CD4-positive, alpha-beta memory T cell (primary cell): Measurements from ENCODE around the gene ARMC10. TPM values are rescaled to one million over a fixed set of nuclear protein-coding genes. Genes with fewer than 3 reads are reported as not detected.
A peak's percentile ranks its signal among the peaks of the same experiment; 100 is the strongest.
"Not testable (repeated sequence)": the region's sequence is repeated elsewhere in the genome, so short reads cannot be mapped to it uniquely, and the experiment has no call there.

Source experiments
- CTCF ChIA-PET: fragments of 350-600 bp; sonication (Branson Sonifier 250); formaldehyde crosslinking; loops from one replicate; lab custom pipeline; 2021; ENCODE audit warnings: inconsistent platforms; ENCODE audit not compliant: partially characterized antibody; lab: Charles Lee
- POLR2A ChIA-PET: fragments of 350-600 bp; sonication (Branson Sonifier 250); formaldehyde crosslinking; loops from one replicate; lab custom pipeline; 2021; ENCODE audit not compliant: partially characterized antibody; lab: Charles Lee
- DNase-seq, 5 donors: peaks; one replicate each; pipeline versions ENCODE4 v3.0.0 to v3.0.0-alpha.2; 2020 to 2022; ENCODE audit warnings: mixed read lengths in 1 of 5
- H3K27ac ChIP-seq: one replicate; pipeline ENCODE4 v1.7.0; 2013; ENCODE audit warnings: low read depth, low read length
- H3K27me3 ChIP-seq: 2 replicates; pipeline ENCODE4 v1.7.0; 2013; ENCODE audit warnings: mild to moderate bottlenecking, low read length, moderate library complexity; ENCODE audit not compliant: insufficient read depth
- H3K36me3 ChIP-seq: 2 replicates; pipeline ENCODE4 v1.7.0; 2013; ENCODE audit warnings: mild to moderate bottlenecking, low read length, moderate library complexity; ENCODE audit not compliant: insufficient read depth
- H3K4me1 ChIP-seq: 2 replicates; pipeline ENCODE4 v1.7.0; 2013; ENCODE audit warnings: mild to moderate bottlenecking, low read length, moderate library complexity; ENCODE audit not compliant: insufficient read depth
- H3K4me3 ChIP-seq, 2 donors: one replicate each; pipeline ENCODE4 v1.7.0; 2013; ENCODE audit warnings: low read length in 2 of 2, mild to moderate bottlenecking in 1 of 2
- H3K9me3 ChIP-seq, 2 donors: one replicate each; pipeline ENCODE4 v1.7.0; 2013; ENCODE audit warnings: low read length in 2 of 2, control low read depth in 1 of 2; ENCODE audit not compliant: control insufficient read depth in 1 of 2
- H3K27ac Mint-ChIP-seq, 7 donors: one replicate each; pipeline ENCODE4 v1.8.0; 2020 to 2021; ENCODE audit warnings: mixed read lengths in 7 of 7, mild to moderate bottlenecking in 6 of 7, inconsistent platforms in 3 of 7, moderate library complexity in 3 of 7
- H3K27me3 Mint-ChIP-seq, 2 donors: one replicate each; pipeline ENCODE4 v1.8.0; 2020 to 2021; ENCODE audit warnings: mixed read lengths in 2 of 2
- H3K36me3 Mint-ChIP-seq, 2 donors: one replicate each; pipeline ENCODE4 v1.8.0; 2020 to 2021; ENCODE audit warnings: mixed read lengths in 2 of 2, inconsistent platforms in 1 of 2, mild to moderate bottlenecking in 1 of 2
- H3K4me1 Mint-ChIP-seq, 4 donors: one replicate each; pipeline ENCODE4 v1.8.0; 2020 to 2021; ENCODE audit warnings: mixed read lengths in 4 of 4, mild to moderate bottlenecking in 1 of 4
- H3K4me3 Mint-ChIP-seq, 8 donors: one replicate each; pipeline ENCODE4 v1.8.0; 2020 to 2021; ENCODE audit warnings: mixed read lengths in 8 of 8, mild to moderate bottlenecking in 7 of 8, moderate library complexity in 6 of 8, inconsistent platforms in 3 of 8
- H3K9me3 Mint-ChIP-seq, 8 donors: one replicate each; pipeline ENCODE4 v1.8.0; 2020 to 2021; ENCODE audit warnings: mixed read lengths in 8 of 8, mild to moderate bottlenecking in 5 of 8, inconsistent platforms in 3 of 8, moderate library complexity in 1 of 8
- intact Hi-C: fragments of 100-400 bp; cut with micrococcal nuclease; formaldehyde crosslinking; loops from one replicate; pipeline ENCODE4 v1.15.1; 2023
- polyA plus RNA-seq, 2 donors: library from polyadenylated mRNA; unstranded; fragments of 300-500 nt; fragmentation: Illumina TruSeq; gene quantifications; one replicate each; pipeline ENCODE4 v1.2.3, GENCODE V29; 2021
- total RNA-seq, 2 experiments: library from RNA; stranded (reverse); gene quantifications; one replicate each; pipeline ENCODE4 v1.2.3, GENCODE V29; 2021

Gene ARMC10
- total and polyA plus RNA-seq, 4 experiments from 2014 or later = 28.4 to 54.2 (median 35.8) TPM

DNA sequence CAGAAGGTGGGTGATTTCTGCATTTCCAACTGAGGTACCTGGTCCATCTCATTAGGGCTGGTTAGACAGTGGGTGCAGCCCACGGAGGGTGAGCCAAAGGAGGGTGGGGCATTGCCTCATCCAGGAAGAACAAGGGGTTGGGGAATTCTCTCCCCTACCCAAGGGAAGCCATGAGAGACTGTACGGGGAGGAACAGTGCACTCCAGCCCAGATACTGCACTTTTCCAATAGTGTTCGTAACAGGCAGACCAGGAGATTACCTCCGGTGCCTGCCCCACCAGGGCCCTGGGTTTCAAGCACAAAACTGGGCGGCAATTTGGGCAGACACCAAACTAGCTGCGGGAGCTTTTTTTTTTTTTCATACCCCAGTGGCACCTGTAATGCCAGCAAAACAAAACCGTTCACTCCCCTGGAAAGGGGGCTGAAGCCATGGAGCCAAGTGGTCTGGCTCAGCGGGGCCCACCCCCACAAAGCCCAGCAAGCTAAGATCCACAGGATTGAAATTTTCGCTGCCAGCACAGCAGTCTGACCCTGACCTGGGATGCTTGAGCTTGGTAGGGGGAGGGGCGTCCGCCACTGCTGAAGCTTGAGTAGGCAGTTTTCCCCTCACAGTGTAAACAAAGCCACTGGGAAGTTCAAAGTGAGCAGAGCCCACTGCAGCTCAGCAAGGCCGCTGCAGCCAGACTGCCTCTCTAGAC is 31.2 kb downstream of the ARMC10 start:
- no peaks in the 10 kb centered on the region for H3K9me3 ChIP-seq
- intact Hi-C loops = no loop called here
- ChIA-PET CTCF (interaction anchor here (0.7 kb wide), 1 partner anchor 22 kb away, joined by 3 read pairs; no protein-coding TSS in a partner anchor), POLR2A (no interaction called here)
- no peak overlapping the region for H3K27ac ChIP-seq
- Mint-ChIP-seq H3K27me3 (no peaks in the 10 kb centered on the region), H3K27ac (no peak overlapping the region), H3K4me3 (no peak overlapping the region), H3K36me3 (peaks cover 53 to 60% of the 10 kb centered on the region in 2 donors), H3K4me1 (peaks cover 0 to 7% (median 4%) of the 10 kb centered on the region in 4 donors), H3K9me3 (peaks cover 0 to 21% (median 7%) of the 10 kb centered on the region in 8 donors)
- peaks cover 4% of the 10 kb centered on the region for H3K36me3 ChIP-seq
- H3K27me3 ChIP-seq = no peaks in the 10 kb centered on the region
- DNase-seq = no peak
- H3K4me3 ChIP-seq = no peak overlapping the region
- no peaks in the 10 kb centered on the region for H3K4me1 ChIP-seq

DNA sequence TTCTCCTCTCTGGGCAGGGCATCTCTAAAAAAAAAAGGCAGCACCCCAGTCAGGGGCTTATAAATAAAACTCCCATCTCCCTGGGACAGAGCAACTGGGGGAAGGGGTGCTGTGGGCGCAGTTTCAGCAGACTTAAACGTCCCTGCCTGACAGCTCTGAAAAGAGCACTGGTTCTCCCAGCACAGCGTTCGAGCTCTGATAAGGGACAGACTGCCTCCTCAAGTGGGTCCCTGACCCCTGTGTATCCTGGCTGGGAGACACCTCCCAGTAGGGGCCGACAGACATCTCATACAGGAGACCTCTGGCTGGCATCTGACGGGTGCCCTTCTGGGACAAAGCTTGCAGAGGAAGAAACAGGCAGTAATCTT is 31.7 kb downstream of the ARMC10 start:
- H3K4me1 Mint-ChIP-seq, H3K4me3 Mint-ChIP-seq, H3K27ac ChIP-seq, H3K27ac Mint-ChIP-seq, H3K27me3 Mint-ChIP-seq, H3K4me1 ChIP-seq, CTCF ChIA-PET, H3K27me3 ChIP-seq, H3K36me3 ChIP-seq, intact Hi-C loops, H3K4me3 ChIP-seq, DNase-seq, POLR2A ChIA-PET, H3K9me3 ChIP-seq: not testable (repeated sequence)
- Mint-ChIP-seq H3K36me3 (peaks cover 59 to 62% of the 10 kb centered on the region in 2 donors), H3K9me3 (peaks cover 0 to 27% (median 7%) of the 10 kb centered on the region in 8 donors)

- ChIA-PET CTCF (no interaction called here), POLR2A (no interaction called here)
- no peak overlapping the region for H3K4me3 Mint-ChIP-seq
- Histone ChIP-seq H3K4me1 (no peaks in the 10 kb centered on the region), H3K27ac (no peak overlapping the region), H3K27me3 (no peaks in the 10 kb centered on the region), H3K9me3 (no peaks in the 10 kb centered on the region), H3K4me3 (no peak overlapping the region), H3K36me3 (no peaks in the 10 kb centered on the region)
- H3K27me3 Mint-ChIP-seq = no peaks in the 10 kb centered on the region
- peaks cover 0 to 37% (median 9%) of the 10 kb centered on the region in 8 donors for H3K9me3 Mint-ChIP-seq
- intact Hi-C loops = no loop called here
- H3K36me3 Mint-ChIP-seq = peaks cover 61 to 63% of the 10 kb centered on the region in 2 donors
- DNase-seq = no peak
- H3K4me1 Mint-ChIP-seq = peaks cover 0 to 8% (median 4%) of the 10 kb centered on the region in 4 donors
- H3K27ac Mint-ChIP-seq = peak overlapping the region in 1 of 7 donors; percentile 24
Observed at GRCh38 chr7:103113164-103113563, 38.2 kb downstream of the ARMC10 start.

DNA sequence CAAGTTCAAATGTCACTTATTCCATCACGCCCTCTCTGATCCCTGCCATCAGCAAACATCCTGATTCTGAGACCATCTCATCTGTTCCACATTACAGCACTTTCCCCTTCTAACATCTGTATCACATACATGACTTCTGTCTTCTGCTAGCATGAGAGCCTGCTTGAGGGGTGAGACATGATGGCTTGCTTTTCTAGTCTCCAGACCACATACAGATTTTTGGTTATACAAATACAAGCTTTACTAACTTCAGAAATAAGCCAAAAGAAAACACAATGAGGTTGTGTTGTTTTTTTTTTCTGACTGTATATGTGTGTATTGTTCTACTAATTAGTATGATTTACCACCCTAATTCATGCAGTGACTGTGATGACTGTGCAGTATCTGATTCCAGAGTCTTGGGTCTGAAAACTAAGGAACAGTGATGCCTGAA is 39.7 kb downstream of the ARMC10 start:
- Mint-ChIP-seq H3K4me1 (peaks cover 0 to 8% (median 4%) of the 10 kb centered on the region in 4 donors), H3K27ac (peak overlapping the region in 3 of 7 donors; percentile 3 to 33 (median 26)), H3K27me3 (no peaks in the 10 kb centered on the region), H3K4me3 (no peak overlapping the region), H3K36me3 (peaks cover 54 to 56% of the 10 kb centered on the region in 2 donors), H3K9me3 (peaks cover 0 to 30% (median 4%) of the 10 kb centered on the region in 8 donors)
- Histone ChIP-seq H3K9me3 (no peaks in the 10 kb centered on the region), H3K36me3 (no peaks in the 10 kb centered on the region), H3K4me3 (no peak overlapping the region), H3K27me3 (no peaks in the 10 kb centered on the region), H3K4me1 (no peaks in the 10 kb centered on the region), H3K27ac (no peak overlapping the region)
- ChIA-PET CTCF (no interaction called here), POLR2A (no interaction called here)
- intact Hi-C loops = no loop called here
- DNase-seq = no peak

GRCh38 chr7:103115771-103116170 is 40.8 kb downstream of the ARMC10 start:
- ChIA-PET CTCF (no interaction called here), POLR2A (no interaction called here)
- H3K4me1 ChIP-seq = no peaks in the 10 kb centered on the region
- Mint-ChIP-seq H3K9me3 (peaks cover 0 to 19% (median 2%) of the 10 kb centered on the region in 8 donors), H3K4me1 (peaks cover 0 to 6% (median 2%) of the 10 kb centered on the region in 4 donors), H3K27ac (peak overlapping the region in 1 of 7 donors; percentile 18), H3K4me3 (no peak overlapping the region), H3K27me3 (no peaks in the 10 kb centered on the region), H3K36me3 (peaks cover 49 to 54% of the 10 kb centered on the region in 2 donors)
- H3K36me3 ChIP-seq = no peaks in the 10 kb centered on the region
- no peaks in the 10 kb centered on the region for H3K27me3 ChIP-seq
- H3K4me3 ChIP-seq = no peak overlapping the region
- H3K27ac ChIP-seq = no peak overlapping the region
- intact Hi-C loops = no loop called here
- no peaks in the 10 kb centered on the region for H3K9me3 ChIP-seq
- DNase-seq = no peak

DNA sequence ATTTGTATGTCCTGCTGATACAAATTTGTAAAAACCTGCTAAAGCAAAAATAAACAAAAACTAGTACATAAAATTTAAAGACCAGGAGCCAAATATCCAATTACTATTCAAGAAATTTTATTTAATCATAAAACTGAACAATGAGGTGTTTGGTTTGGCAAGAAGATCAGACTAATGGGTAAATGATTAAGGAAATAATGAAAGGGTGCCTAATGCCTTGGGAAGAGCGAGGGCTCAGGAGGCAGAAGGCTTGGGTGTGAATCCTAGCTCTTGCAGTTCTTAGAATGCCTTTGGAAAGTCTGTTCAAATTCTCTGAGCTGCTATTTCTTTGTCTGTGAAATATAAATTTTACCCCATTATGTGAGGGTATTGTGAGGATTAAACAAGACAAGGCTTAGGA is 41.6 kb downstream of the ARMC10 start:
- H3K27ac Mint-ChIP-seq = no peak overlapping the region
- CTCF ChIA-PET = no interaction called here
- H3K27me3 ChIP-seq = no peaks in the 10 kb centered on the region

DNA sequence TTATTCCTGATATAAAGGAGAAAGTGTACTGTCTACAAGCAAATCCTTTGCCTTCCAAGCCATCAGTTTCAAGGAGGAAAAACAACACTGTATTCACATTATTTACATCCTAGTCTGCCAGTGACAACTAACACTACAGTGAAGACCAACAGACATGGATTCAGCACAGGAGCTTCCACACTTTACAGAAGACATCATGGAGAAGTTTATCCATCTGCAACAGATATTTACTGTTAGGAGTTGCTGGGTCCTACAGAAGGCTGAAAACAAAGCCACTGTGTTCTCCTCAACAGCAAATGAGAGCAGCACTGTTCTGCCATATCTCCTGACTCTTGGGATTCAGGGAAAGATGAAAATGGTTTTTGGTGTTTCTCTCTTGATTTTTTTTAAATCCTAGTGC is 42.1 kb downstream of the ARMC10 start:
- intact Hi-C loops = no loop called here
- no peak for DNase-seq
- H3K9me3 Mint-ChIP-seq = peaks cover 0 to 7% (median under 1%) of the 10 kb centered on the region in 8 donors
- H3K4me1 Mint-ChIP-seq = peaks cover 0 to 8% (median 0%) of the 10 kb centered on the region in 4 donors
- H3K27me3 ChIP-seq = no peaks in the 10 kb centered on the region
- no peaks in the 10 kb centered on the region for H3K27me3 Mint-ChIP-seq
- ChIA-PET CTCF (no interaction called here), POLR2A (no interaction called here)
- H3K4me3 Mint-ChIP-seq = no peak overlapping the region
- H3K4me3 ChIP-seq = no peak overlapping the region
- H3K27ac Mint-ChIP-seq = no peak overlapping the region
- H3K36me3 ChIP-seq = no peaks in the 10 kb centered on the region
- no peak overlapping the region for H3K27ac ChIP-seq
- no peaks in the 10 kb centered on the region for H3K9me3 ChIP-seq
- H3K4me1 ChIP-seq = no peaks in the 10 kb centered on the region
- peaks cover 49 to 52% of the 10 kb centered on the region in 2 donors for H3K36me3 Mint-ChIP-seq

More for the DNA sequence above, 41.6 kb downstream of the ARMC10 start:
- no peaks in the 10 kb centered on the region for H3K36me3 ChIP-seq
- no peaks in the 10 kb centered on the region for H3K4me1 ChIP-seq
- intact Hi-C loops = no loop called here
- Mint-ChIP-seq H3K27me3 (no peaks in the 10 kb centered on the region), H3K36me3 (peaks cover 49 to 52% of the 10 kb centered on the region in 2 donors), H3K4me1 (peaks cover 0 to 6% (median 0%) of the 10 kb centered on the region in 4 donors), H3K9me3 (peaks cover 0 to 12% (median 2%) of the 10 kb centered on the region in 8 donors), H3K4me3 (no peak overlapping the region)
- POLR2A ChIA-PET = no interaction called here
- no peak overlapping the region for H3K27ac ChIP-seq
- DNase-seq = no peak
- H3K4me3 ChIP-seq = no peak overlapping the region
- H3K9me3 ChIP-seq = no peaks in the 10 kb centered on the region
